Measurements from ENCODE around the gene RNF217.

The RNF217 gene

DNA sequence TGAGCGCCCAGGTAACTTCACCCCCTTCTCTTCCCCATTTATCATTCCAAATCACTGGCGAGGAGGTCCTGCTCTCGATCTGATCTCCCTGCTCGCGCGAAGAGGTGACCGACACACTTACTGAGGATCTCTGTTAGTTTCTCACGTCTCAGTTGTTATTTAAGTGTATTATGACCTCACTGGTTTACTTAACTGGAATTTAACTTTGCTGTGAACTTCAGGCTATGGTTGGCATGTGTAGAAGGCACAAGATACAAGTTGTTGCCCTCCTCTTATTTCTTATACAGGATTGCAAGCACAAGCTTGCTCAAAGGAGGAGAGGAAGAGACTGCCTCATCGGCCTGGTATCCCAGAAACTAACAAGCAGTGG, 1.2 kb downstream of the RNF217 start:
- DNase-seq: peak; percentile 65

DNA sequence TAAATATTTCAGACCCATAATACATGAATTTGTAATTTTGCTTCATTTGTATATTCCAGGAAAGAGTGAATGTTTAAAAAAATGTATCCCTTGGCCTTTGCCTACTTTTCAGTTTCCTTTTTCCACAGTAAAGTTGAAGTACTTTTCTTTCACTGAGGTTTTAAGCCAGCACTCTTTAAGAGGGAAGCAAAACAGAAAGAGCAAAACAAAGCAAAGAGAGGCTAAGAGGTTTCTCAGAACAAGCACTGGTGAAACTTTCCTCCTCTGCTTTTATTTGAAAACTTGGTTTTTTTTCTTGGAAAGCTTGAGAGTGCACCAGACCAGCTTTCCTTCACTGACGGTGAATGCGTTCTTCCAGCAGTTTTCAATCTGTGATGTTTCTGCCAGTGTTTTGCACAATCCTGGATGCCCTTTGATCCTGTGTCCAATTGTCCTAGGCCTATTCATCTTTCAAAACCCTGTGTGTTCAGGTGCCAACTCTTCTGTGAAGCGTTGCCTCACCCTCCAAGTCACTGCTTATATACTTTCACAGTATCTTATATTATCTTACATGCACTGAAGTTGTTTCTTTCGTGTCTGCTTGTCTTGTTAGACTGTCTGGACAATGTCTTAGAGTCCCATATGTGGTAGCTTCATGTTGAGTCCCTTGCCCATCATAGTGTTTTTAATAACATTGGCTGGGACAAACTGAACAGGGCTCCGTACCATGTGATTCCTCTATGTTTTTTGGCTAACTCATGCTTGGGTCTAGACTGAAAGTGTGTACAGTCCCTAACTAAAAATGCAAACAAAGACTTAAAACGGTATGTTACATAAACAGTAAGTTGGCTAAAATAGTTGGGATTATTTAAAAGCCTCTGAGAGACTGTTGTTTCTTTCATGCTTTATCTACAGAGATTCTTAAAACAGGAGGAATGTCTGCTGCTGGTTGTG, 1.9 kb downstream of the RNF217 start:
- peak; percentile 40 for DNase-seq

DNA sequence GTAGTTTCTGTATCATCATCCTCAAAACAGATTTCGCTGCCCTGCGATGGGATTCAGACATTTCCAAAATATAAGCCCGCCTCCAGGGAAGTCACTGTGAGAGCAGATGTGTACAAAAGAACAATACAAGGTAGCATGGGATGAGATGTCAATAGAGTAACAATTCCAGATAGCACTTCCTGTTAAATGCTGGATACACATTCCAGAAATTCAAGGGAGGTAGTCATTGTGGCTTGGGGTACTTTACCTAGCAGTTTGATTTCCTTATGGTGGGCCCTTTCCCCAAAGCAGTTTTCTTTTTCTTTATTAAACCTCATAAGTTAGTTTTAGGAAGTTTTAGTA, 2.5 kb downstream of the RNF217 start:
- DNase-seq: peak; percentile 38

DNA sequence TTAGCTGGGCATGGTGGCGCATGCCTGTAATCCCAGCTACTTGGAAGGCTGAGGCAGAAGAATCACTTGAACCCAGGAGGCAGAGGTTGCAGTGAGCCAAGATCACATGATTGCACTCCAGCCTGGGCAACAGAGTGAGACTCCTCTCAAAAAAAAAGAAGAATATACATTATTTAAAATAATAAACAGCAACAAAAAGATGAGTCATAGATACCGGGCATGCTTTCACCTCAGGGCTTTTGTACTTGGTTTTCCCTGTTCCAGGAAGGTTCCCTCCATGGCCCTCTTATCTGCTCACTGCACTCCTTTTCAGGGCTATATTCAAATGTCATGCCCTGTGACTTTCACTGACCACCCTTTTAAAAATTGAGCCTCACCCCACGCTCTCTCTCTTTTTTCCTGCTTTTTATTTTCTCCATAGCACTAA, 3.2 kb downstream of the RNF217 start:
- DNase-seq: peak; percentile 34

DNA sequence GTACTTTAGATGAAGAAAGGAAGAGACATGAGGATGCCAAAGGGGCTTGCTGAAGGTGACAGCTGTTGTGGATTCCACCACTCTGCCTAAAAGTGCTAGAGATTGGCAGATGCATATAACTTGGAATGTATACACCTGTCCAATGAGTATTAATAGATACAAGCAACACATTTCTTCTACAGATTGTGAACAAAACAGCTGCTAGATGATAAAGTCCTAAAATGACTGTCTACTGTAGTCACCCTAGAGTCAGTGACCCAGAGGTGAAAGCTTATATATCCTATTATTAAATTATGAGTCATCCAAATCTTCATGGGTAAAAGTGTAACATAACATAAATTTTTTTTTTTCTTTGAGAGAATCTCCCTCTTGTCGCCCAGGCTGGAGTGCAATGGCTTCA, 5.2 kb downstream of the RNF217 start:
- peak; percentile 59 for DNase-seq

DNA sequence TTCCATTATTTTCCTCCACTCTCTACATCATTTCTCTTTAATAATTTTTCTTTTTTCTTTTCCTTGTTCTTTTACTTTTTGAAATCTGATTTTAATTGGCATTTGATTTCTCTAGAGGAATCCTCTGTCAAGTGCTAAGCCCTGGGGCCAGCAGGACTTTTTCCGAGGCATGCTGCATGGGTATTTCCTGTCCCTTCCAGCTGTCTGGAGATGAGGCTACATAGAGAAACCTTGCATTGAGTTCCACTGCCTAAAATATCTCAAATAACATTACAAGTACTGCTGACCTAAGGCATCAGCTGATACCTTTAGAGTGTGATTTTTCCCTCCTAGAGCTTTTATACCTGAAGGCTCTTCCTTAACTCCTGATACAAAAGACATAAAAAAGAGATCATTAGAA, 6.2 kb downstream of the RNF217 start:
- peak; percentile 52 for DNase-seq

DNA sequence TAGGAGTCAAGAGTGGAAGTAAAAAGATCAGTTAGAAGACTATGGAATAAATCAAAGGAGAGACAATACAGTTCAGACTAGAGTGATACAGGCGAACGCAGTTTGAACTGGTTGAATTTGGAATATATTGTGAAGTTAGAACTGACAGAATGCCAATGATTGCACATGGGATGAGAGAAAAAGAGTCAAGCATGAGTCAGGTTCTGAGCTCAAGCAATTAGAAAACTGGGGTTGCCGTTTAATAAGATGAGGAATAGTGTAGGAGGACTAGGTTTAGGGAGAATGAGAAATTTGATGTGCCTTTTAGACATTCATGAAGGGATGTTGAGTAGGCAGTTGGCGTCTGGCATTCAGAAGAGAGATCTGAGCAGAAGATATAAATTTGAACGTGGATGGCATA, 8.0 kb downstream of the RNF217 start:
- DNase-seq: no peak

DNA sequence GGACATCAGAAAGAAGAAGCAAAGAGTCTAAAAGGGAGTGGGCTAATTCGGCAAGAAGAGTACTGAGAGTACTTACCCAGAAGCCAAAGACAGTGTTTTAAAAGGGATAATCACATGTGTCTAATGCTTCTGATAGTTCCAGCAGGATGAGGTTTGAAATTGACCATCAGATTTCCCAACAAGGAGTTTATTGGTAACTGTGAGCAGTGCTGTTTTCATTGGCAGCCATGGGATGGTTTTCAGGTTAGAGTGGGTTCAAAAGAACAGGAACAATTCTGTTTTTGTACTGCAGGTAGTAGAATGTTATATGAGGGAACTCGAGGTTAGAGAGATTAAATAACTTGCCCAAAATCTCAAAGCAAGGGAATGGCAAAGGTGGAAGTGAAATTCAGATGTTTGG, 8.5 kb downstream of the RNF217 start:
- no peak for DNase-seq

DNA sequence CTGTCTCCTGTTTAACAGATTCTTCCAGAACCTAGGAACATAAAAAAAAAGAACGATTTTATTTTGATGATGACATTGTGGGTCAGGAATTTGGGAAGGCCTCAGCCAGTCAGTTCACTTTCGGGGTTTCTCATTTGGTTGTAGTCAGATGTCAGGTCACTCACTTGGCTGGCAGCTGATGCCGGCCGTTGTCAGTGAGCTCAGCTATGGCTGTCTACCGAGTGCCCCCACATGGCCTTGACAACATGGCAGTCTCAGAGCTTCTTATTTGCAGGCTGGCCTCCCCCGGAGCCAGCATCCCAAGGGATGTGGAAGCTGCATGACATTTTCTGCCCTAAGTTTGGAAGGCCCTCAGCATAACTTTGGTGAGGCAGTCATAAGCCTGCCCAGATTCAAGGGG, 11.5 kb downstream of the RNF217 start:
- no peak for DNase-seq

DNA sequence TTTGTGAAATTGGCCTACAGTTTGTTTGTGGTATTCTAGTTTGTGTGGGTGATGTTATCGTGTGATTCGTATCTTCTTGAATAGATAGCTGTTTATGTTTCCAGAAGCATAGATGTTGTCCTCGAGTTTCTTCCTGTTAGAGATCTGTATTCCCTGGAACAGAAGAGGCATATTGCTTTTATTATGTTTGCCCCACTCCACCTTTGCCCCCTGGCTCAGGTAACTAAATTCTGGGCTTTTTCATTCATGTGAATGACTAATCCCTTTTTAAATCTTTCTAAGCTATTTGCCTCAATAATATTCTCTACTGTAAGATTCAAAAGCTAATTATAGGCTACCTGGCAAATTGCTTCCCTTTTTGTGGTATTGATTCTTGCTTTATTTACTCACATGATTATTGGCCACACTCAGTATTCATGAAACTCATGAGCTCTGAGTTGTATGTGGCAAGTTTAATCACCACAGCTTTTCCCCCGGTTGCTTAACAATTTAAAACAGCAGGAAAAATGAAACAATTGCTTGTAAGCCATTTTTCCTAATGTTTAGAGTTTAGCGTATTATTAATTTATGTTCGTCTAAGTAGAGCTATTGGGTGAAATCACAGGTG, 12.6 kb downstream of the RNF217 start:
- no peak for DNase-seq

DNA sequence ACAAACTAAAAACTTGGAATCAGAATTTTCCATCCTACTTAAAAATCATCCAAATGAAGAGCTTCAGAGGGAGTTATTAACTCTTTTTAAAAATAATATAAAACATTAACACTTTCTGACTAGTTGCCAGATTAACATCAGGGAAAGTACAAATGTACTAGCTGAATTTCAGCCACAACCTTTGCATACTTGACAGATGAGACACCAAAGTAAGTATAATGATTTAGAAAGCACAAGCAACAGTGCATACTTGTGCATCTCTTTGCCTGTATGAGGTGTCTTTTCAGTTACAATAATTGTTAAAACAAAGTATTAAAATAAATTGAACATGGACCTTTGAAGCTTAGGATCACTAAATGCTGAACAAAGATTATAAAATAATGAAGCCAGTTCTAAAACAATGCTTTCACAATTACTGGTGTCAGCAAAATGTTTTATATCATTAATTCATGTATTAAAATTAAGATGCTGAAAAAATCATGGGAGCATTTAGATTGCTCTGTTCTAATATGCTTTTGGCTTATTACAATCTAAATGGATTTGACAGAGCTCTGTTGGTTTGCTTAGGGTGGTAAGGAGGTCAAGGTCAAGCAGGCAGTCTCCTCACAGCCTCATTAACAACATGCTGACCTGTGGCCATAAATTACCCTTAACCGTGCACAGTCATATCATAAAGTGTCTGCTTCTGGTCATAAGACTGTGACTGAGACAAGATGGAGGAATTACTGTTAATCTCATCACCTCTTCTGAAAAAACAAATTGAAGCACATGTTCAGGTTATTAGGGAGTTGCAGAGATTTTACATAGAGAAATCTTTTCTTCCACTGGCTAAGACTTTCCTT, 15.1 kb downstream of the RNF217 start:
- DNase-seq: peak; percentile 49

DNA sequence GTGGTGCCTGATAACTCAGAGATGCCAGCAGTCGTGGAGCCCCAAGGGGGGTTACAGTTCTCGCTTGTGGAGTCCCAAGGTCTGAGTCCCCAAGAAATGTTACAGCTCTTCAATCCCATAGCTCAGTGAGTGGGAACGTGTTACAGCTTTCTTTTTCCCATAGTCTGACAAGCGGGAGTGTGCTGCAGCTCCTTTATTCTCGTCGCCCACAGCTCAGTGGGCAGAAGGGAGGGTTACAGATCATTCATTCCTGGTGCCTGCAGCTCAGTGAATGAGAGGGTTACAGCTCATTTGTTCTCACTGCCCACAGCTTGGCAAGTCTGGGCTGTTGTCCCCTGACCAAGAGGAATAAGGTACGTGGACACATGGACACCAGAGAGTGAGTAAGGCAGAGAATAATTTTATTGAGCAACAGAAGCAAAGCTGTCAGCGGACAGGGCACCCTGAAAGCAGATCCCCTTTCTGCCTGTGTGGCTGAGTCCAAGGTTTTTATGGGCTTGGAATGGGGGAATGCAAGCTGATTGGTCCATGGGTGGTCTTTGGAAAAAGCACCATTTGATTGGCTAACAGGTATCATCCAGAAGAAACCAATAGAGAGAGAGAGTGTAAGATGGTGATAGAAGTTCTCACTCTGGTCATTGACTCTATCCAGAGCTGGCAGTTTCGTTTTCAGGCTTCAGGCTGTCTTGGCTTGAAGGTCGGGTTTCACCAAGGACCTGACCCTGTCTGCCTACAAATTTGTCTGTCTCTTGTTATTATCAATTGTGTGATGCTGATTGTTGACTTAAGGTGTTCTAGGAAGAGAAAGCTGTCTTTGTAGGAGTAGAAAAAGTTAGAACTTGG, 16.4 kb downstream of the RNF217 start:
- no peak for DNase-seq

DNA sequence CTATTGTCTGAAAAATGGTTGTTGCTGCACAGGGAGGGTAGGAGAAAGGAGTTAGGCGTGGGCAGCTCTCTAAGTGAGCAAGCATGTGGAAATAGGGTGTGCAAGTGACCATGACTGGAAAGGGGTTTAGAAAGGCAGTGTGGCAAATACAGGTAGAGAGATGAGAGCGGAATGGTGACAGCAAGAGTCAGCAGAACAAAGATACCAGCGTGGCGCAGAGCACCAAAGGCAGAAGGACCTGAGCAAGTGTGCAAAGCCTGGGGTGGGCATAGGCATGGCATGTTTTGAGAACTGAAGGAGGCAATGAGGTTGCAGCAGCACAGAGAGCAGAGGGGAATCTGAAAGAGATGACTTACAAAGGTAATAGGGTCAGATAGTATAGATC, 17.0 kb downstream of the RNF217 start:
- DNase-seq: no peak

DNA sequence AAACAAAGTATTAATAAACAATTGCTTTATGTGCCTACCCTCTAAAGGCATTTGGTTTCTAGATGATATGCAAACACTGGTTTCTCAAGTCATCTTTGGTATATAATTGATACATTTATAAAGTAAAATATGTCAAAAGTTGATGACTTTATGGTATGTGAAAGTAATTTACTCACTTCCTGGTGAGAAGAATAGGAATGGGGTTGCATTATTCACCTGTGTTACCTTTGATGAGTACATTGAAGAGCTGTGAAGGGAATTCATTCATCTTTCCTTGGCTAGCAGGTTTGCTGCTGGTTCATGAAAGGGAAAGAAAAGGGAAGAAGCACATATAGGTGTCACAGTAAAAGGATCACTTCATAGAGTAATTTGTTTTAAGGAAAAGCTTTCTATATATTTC, 20.4 kb downstream of the RNF217 start:
- no peak for DNase-seq

DNA sequence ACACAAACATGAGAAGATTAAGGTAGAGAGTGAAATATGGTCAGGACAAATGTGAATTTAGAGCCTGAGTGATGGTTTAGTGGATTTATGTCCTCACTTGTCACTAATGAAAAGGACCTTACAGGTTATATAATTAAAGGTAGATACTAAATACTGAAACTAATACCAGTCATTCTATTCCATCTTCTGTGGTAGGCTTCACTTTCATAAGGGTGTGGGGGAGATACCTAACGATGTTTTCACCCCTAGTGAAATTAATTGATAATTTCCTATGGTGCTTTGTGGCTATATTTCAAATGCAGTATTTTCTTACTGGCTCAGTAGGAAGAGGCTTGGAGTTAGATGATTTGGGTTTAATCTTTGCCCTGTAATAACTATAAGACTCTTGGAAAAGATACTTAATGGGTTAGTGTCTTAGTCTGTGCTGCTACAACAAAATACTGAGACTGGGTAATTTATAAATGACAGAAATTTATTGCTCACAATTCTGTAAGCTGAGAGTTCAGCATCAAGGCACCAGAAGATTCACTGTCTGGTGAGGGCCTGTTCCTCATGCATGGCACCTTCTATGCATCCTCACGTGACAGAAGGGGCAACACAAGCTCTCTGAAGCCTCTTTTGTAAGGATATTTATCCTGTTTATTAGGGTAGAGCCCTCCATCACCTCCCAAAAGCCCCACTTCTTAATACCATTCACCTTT, 21.3 kb downstream of the RNF217 start:
- no peak for DNase-seq

DNA sequence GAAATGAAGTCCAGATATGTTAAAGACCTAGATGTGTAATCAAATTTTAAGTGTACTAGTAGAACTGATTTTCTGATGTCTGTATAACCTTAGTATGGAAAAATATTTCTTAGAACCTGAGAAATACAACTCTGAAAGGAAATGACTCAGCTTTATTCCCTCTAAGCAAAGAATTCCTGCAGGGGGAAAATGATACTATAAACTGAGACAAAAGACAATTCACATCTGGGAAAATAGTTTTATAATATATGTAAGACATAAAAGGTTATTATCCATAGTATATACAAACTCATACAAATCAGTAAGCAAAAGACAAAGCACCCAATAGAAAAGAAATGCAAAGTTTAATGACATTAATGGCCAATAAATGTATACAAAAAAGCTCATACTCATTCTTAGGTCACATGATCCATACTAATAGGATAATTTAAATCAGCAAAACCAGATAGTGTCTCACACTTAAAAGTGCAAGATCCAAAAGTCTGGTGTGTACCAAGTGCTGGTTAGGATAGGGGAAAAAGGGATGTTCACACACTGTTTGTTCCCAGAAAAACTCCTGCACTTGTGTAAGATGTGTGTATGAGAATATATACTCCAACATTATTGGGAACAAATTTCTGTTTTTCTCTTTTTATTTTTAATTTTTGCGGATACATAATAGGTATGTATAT, 22.6 kb downstream of the RNF217 start:
- peak; percentile 71 for DNase-seq

DNA sequence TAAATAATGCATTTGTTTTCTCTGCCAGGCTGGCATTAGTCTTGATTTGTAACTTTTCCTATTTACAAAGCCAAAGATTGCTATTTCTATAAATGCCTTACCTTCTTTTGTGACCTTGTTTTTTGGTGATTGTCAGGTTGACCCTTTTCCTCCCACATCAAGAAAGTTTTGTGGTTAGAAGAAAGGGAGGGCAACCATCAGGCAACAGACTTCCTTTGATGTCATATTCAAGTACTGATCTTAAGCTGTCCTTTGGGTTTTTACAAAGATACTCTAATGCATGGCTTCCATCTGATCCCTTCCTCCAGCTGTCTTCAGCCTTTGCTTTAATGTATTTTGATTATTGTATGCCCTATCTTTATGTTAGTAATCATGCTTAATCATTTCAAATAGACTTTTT, 23.9 kb downstream of the RNF217 start:
- DNase-seq: no peak

DNA sequence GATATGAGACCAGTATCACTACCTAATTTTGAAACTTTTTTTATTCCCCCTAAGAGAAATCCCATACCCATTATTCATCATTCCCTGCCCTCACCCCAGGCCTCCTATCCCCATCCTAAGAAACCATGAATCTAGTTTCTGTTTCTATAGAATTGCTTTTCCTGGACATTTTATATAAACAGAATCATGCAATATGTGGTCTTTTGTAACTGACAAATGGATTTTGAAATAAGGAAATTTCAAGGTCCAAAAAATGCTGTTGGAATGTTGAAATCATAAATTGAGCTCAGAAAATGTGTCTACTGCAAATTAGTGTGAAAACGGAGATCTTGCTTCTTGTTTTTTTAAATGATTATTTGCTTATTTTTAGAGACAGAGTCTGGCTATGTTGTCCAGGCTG, 25.1 kb downstream of the RNF217 start:
- DNase-seq: peak; percentile 24

DNA sequence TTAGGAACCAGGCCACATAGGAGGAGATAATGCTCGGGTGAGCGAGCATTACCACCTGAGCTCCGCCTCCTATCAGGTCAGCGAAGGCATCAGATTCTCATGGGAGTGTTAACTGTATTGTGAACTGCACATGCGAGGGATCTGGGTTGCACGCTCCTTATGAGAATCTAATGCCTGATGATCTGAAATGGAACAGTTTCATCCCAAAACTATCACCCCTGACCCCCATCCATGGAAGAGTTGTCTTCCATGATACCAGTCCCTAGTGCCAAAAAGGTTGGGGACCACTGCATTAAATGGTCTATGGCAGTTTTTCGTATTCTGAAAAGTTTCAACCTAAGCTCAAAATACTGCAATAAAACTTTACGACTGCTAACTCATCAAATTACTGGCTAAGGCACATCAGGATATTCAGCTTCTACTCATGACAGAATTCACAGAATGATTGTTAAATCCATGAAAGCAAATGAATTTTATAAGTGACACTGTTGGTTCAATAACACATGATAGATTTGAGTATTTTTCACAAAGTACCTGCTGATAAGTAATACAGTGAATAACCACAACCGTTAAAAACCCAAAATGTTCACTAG, 25.9 kb downstream of the RNF217 start:
- no peak for DNase-seq

DNA sequence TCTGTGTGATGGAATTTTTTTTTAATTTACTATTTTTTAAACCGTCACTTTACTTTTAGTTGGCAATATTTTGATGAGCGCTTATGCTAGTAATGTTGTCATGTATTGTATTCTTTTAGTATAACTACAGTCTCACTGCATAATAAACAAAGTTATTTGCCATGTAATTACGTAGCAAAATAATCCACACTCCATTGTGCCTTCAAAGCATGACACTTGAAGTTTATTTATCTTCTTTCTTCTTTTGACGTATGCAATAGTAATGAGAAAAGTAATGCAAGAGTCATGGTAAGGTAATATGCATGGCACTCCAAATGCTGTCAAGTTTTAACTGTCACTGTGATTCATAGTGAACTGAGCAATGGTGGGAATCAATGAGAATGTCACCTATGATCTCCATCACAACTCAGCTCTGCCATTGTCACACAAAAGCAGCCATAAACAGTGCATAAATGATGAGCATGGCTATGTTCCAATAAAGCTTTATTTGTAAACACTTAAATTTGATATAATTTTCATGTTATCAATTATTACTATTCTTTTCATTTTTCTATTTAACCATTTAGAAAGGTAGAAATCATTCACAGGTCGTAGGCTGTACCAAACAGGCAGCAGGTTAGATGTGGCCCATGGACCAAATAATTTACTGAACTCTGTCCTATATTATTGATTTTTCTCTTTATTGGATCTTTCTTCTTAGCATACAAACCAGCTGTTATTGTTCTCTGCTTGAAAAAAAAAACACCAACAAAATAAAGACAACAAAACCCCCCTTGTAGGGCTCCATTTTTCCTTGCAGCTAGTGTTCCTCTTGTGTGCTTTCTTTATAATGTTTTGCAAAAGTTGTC, 27.1 kb downstream of the RNF217 start:
- DNase-seq: no peak

Data from fibroblast of skin of back (primary cell).